GM21515 (cell line): ENCODE data around the gene ZBTB48.
"Not testable (repeated sequence)": the region's sequence is repeated elsewhere in the genome, so short reads cannot be mapped to it uniquely, and the experiment has no call there.

Experiments used
- ATAC-seq: cut with Tn5 transposase; IDR thresholded peaks from one replicate; pipeline ENCODE4 v1.9.1; 2021; ENCODE audit not compliant: unreplicated experiment

ZBTB48 gene

DNA sequence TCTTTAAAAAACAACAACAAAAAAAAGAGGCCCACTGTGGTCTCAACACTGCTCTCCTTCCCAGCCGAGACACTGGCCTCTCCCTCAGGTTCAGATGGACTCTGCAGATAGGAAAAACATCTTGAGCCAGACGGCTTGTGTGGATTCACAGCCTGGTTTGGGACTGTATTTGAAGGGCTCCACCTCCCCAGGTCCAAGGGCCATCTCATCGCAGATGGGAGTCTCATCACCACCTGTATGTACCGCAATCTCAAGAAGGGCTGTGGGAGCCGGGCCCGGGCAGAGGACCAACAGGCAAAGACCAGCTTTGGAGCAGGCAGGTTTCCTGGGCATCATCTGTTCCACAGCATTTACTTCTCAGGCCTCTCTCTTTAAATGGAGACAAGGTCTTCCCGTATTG lies 10.3 kb downstream of the ZBTB48 start:
- no peak for ATAC-seq

DNA sequence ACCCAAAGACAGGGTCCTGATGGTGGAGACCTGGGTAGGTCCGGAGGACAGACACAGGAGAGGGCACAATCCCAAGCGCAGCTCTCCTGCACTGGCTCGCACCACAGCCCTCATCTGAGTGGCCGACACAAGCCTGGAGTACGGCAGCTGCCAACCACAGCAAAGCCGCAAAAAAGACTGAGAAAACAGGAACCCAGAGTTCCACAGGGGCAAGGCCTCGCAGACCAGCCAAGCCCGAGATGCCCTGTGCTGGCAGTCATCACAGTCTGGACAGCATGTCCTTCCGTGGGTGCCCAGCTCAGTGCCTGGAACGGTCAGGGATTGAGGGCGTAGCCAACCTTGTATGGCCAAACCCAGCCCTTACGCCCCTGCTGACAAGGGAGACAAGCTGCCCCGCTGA lies 11.4 kb downstream of the ZBTB48 start:
- ATAC-seq: no peak

DNA sequence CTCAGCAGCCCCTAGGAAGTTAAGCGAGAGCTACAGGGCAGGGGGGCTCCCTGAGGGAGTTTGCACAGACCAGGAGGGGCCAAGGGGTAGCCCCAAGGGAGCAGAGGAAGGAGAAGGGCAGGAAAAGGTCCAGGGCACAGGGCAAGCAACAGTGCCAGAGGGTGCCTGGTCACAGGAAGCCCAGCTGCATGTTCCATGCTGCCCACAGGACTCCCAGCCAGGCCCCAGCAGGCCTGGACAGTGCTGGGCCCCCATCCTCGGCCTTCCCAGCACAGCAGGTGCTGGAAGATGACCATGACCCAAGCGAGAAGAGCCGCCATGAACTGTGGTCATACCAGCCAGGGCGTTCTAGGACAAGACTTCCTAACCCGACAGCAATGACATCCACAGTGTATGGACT lies 11.8 kb downstream of the ZBTB48 start:
- no peak for ATAC-seq

DNA sequence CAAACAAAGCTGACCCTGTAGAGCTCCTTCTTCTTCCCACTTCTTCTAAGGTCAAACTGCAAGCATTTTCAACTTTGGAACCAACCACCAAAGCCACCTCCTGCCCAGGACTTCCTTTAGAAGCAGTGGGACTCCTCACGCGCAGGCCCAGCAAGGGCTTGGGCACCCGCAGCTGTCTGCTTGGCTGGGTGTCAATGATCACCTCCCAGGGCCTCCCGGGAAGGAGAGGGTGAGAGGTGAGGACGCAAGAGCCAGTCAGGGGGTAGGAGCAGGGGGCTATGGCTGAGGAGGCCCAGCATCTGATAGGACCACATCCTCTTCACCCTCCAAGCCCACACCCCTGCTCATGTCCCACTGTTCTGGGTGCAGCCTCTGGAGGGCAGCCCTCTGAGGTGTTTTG lies 12.6 kb downstream of the ZBTB48 start:
- no peak for ATAC-seq

DNA sequence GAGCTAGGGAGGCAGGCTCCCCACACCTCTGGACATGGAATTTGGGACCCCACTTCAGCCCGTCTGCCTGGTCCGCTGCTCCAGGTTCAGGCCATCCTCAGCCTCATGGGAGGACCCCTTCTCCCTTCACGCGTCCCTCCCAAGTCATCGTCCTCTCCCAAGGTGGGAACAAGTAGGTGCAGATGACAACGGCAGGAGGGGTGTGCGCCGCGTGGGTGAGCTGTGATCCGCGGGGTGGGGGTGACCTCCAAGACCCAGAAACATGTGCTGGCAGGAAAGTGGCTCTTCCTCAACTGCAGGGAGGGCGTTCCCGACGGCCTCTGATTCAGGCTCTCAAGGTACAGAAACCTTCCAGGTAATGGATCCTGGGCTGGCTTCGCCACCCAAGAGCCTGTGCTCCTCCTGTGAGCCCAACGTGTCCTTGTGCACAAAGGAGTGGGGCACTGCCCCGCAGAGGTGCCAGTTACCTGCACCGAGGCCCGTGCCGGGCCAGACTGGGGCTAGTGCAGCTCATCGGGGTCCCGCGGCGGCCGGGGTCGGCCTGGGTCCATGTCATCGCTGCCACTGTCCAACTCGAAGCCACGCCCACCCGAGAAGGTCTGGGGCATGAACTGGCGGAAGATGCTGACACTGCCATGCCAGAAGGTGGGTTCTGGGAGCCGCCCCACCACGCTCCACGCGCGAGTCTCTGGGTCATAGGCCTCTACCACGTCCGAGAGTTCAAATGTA lies 13.2 kb downstream of the ZBTB48 start:
- no peak for ATAC-seq

DNA sequence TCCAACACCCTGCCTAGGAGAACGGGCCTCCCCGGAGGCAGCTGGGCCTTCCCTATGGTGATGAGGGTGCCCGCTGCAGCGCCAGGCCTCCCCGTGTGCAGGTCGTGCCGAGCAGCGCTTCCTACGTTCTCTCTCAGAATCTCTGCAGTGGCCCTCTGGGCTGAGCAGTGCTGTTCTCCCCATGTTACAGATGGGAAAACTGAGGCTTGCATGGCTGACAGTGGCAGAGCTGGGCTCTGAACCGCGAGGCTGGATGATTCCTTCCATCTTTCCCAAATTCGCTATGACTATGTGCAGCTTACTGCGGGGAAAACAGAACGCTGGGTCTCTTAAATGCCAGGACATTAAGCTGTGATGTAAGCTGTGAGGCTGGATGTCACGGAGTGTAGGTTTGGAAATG lies 14.0 kb downstream of the ZBTB48 start:
- ATAC-seq: no peak

DNA sequence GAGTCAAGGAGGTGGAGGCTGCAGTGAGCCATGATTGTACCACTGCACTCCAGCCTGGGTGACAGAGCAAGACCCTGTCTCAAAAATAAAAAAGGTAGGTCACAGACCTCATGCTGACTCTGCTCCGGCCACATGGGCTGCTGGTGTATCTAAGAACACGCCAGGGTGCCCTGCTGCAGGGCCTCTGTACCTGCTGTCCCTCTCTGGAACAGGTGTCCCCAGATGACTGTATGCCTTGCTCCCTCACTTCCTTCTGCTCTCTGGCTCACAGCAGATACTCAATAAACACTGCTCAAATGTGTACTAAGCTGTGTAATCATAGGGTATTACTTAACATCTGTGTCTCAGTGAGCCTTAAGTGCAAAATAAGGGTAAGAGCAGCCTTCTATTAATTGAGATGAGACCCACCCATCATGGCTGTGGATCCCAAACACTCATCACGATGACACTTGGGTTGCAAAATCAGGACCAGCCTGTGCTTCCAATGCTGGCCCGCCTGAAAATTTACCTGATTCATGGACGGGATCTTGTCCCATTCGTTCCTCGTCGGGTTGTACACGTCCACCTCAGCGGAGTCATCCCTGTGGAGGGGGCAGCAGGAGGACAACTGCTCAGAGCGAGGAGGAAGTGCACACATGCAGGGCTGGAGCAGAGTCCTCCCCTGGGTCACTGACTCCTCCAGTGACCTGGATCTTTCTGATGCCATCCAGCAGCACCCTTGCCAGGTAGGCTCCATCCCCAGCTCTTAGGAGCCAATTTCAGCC lies 15.4 kb downstream of the ZBTB48 start:
- ATAC-seq: no peak

DNA sequence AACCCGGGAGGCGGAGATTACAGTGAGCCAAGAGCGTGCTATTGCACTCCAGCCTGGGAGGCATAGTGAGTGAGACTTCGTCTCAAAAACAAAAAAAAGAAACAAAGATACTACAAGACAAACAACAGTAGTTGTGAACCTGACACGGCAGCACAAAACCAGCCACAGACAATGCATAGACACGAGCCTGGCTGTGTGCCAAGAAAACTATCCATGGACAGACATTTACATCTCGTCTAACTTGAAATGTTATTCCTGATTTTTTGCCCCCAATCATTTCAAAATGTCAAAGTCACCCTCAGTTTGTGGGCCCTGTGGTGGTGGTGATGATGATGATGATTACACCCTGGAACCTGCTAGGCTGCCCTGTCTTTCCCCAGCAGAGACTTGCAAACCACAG lies 16.6 kb downstream of the ZBTB48 start:
- ATAC-seq: no peak

DNA sequence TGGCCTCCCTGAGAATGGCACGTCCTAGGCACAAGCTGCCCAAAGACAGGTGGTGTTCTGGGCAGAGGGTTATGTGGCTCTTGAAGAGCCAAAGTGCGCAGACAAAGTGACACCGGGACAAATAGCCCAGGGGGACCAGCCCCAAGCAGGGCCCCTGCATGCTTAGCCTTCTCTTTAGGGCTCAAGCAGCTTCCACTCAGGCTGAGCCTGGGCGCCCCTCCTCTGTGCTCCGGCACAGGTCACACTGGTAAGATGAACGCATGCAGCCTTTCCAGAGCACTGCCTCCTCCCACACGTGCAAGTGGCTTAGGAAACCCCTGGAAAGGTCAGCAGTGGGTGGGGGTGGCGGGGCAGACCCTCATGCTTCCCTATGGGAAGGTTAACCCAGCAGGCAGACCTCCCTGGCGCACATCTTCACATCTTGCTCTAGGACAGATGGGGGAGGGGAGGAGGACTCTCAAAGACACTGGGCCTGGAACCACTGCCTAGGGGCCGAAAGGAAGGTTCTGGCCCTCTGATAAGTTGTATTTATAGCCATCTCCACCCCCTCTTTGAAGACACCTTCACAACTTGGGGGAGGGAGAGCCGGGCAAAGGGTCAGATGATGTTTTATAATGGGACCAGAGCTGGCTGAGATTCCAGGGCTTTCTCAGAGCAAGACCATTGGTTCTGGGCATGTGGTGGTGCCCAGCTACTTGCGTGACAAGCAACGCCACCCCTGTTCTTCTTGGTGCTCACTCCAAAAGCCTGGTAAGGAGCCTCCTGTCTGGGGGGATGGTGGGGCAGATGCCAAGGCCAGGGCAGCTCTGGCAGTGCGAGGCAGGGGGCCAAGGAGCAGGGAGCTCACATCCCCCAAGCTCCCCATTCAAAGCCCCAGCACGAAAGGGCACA lies 17.3 kb downstream of the ZBTB48 start:
- no peak for ATAC-seq

DNA sequence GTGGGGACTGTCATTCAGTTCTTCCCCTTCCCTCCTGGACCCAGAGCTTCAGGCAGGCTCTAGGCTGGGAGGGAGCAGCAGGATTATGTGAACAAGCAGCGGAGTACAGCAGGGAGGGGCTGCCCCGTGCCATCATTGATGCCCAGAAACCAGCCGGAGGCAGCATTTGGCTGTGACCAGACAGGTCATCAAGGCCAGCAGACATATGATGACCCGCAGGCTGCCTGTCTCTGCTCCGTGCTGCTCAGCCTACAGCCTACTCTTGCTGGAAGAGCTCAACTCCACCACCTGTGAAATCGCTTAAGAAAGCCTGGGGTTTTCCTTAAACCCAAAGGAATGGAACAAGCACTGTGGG lies 18.0 kb downstream of the ZBTB48 start:
- no peak for ATAC-seq

DNA sequence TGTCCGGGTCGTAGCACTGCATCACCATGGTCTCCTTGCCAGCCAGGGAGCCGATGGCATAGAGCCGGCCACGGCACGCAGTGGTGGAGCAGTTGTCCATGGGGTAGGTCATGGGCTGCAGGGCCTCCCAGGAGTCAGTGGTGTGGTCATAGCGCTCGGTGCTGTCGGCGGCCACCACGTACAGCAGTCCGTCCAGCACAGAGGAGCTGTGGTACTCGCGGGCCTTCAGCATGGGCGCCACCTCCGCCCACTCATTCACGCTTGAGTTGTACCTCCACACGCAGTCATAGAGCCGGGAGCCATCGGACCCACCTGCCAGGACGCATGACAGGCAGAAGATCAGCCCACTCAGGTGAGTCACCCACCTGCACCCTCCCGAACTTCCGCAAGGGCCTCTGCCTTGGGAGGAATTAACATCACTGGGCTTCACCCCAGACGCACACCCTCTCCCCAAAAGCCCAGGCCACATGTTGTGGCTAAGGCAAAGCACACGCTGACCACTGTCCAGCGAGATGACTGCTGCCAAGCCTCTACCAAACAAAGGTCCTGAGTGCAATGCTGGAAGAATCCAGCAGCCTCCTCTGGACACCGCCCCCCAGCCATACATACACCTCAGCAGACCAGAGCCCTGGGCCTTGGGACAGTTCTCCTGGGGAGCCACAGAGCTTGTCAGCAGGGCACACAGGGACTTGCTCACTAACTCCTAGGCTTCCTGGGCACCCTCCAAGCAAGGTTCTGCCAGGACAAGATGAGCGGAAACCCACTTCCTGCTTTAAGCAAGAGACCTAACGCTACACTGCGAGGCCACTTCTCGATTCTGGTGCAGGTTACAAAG lies 19.6 kb downstream of the ZBTB48 start:
- ATAC-seq: no peak

DNA sequence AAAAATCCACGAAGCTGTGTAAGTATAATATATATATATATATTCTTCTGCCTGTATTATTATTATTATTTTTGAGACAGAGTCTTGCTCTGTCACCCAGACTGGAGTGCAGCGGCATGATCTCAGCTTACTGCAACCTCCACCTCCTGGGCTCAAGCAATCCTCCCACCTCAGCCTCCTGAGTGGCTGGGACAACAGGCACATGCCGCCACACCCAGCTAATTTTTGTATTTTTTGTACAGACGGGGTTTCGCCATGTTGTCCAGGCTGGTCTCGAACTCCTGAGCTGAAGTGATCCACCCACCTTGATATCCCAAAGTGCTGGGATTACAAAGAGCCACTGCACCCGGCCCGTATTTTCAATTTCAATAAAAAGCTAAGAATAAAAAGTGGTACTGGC lies 20.2 kb downstream of the ZBTB48 start:
- not testable (repeated sequence) for ATAC-seq

DNA sequence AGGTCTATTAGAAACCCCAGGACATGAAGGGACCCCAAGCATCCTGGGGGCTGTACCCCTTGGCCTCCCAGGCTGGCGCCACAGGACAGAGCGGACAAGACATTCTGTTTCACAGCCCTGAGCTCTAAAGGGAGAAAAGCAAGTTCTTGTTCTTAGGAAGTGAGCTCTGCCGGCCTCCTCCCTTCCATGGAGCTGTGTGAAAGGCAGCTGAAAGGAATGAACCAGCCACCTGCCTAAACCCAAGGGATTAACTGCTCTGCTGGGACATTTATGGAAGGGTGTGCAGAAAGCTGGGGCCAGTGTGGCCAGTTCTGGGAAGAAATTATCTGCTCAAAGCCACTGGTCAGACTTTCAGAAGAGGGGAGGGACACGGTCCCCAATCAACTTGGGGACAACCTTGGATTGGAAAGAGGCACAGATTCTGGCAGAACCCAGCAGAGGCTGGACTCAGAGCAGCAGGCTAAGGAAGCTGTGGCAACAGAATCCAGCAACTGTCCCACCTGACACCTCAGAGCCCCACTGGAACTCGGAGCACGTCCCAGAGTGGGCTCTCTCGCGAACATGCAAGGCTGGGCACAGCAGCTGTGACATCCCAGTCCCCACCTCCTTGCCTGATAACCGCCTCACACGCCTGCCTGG lies 20.7 kb downstream of the ZBTB48 start:
- no peak for ATAC-seq

DNA sequence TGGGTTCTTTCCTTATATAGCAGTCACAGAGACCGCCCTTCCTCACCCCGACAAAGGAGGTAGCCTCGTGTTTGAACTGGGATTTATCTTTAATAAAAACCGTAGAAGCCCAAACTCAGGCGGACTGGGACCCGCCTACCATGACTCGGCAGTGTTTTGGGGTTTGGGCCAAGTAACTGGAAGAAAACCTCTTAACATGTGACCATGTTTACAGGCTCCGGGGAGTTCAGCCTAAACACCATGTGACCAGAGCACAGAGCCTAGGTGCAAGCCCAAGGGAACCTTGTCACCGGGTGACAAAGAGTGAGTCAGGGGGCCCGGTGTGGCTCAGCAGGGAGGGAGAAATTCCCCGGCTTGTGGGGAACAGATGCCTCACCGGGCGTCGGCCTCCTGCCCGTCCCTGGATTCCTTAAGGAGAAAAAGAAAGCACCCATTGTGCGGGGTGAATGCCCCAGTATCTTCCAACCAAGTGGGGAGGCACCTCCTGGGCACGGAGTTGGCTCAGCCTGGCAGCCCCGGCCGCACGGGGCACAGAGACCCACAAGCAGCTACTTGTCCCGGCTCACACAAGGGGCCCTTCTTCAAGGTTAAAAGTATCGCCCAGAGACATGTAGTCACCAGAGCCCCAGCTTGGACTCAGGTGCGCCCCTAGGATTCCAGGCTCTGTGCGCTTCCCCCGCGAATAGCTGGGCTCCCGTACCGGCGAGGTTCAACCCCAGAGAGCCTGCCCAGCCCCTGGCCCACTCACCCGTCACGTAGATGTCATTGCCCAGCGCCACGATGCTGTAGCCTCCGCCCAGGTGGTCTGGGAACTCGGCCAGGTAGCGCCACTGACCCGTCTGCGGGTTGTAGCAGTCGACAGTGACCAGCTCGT lies 21.5 kb downstream of the ZBTB48 start:
- ATAC-seq: no peak

DNA sequence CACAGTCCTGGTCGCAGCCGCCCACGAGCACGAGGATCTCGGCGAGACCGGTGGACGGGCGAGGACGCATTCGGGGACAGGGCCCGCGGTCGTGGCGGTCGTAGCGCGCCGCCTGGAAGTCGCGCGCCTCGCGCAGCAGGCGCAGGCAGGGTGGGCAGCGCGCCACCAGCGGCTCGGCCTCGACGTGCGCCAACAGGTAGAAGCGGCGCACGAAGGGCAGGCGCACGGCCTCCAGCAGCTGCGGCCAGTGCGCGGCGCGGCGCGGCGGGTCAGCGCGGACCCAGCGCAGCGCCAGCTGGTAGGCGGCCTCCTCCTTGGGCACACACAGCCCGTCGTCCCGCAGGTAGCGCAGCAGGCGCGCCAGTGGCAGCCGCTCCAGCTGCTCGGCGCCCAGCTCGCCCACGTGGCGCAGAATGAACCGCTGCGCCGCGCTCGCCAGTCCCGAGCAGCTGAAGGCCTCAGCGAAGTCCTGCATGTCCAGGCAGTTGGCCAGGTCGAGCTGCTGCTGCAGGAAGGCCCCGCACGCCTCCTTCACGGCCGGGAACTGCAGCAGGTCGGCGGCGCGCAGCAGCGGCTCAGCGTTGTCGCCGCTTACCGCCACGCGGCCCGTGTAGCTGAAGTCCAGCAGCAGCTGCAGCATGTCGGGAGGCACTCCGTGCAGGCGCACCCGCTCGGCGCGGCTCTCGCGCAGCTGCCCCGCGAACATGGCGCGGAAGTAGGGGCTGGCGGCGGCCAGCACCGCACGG lies 22.3 kb downstream of the ZBTB48 start:
- peak; percentile 9 for ATAC-seq

DNA sequence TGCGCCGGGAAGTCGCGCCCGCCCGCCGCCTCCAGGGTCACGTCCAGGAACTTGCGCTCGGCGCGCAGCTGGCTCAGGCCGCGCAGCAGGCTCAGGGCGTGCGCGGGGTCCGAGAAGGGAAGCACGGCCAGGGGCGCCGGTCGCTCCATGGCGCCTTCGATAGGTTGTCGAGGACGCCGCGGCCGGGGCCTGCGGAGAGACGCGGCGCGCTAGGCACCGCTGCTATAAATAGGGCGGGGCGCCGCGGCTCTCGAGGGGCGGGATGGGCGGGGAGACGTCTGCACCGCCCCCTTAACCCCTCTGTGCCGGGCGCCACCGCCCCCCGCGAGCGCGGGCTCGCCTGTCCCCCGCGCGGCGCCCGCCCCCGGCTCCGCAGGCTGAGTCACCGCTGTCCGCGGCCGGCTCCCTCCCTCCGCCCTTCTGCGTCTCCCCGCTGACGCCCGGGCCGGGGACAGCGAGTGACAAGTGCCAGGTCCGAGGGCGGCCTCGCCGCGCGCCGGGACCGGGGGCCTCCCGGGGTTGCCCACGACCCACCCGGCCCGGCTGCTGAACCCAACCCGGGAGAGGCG lies 23.0 kb downstream of the ZBTB48 start, which contains the start of gene KLHL21:
TSS of gene KLHL21 (minus strand) at position 201 of the 569 bp plus-strand sequence. CDS start at position 149, 52 bp downstream.
- peak; percentile 51 for ATAC-seq

DNA sequence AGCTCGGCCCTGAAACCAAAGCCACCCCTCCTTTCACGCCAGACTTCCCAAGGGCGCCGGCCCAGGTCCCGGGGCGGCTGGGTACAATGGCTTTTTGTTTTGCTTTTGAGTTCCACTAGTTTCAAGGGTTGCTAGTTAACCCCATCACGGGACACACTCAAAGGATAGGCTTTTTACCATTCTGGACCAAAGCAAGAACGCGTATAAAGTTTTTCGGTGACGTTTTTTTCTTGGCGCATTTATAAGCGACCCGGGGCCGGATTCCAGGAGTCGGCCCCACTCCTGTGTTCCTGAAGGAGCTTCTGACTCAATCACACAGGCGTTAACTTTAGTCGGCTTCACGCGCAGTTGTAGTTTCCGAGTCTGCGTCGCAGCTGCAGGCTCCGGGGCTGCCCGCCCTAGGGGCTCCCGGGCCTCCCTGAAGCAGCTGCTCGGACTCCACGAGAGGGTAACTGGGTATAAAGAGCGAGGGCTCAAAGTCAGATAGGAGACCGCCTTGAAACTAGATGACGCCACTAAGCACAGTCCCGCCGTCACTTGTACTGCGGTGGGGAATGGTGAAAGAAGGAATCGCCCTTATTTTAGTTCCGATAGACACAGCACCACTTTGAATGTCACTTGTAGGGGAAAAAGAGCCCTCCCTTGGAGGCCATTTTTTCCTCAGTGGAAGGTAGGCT lies 23.6 kb downstream of the ZBTB48 start:
- ATAC-seq: peak; percentile 25
